Dorsolateral prefrontal cortex (tissue), 118 donors: Measurements from ENCODE around the gene RALGPS1. TPM values are rescaled to one million over a fixed set of nuclear protein-coding genes. Genes with fewer than 3 reads are reported as not detected.

ENCODE experiments used
- total RNA-seq, 120 experiments: library from RNA; stranded (reverse); gene quantifications; one replicate each; pipeline versions ENCODE4 v1.2.3 to v1.2.4, GENCODE V29; 2022

Gene RALGPS1
- total RNA-seq, 120 experiments from 2014 or later: 49.6 to 99.1 (median 71.8) TPM

Other genes starting within 250 kb of the RALGPS1 start
- 10 to 100 TPM; 18.2 to 56.1 (median 32.5) TPM for gene ZBTB43, start 109.7 kb upstream of the RALGPS1 start, total RNA-seq
- 10 to 100 TPM in 119 of 120 experiments, 1 to 10 TPM in 1; 9.1 to 17.6 (median 13.2) TPM for gene ZBTB34, start 54.1 kb upstream of the RALGPS1 start, total RNA-seq
- 10 to 100 TPM in 30 of 120 experiments, 1 to 10 TPM in 90; 1.8 to 27.8 (median 7.2) TPM for gene ANGPTL2, start 207.9 kb downstream of the RALGPS1 start, total RNA-seq